ENCODE measurements around the gene PPRC1. TPM values are rescaled to one million over a fixed set of nuclear protein-coding genes. Genes with fewer than 3 reads are reported as not detected.

Gene PPRC1
- total RNA-seq, 1 donor from 2014 or later = 94.1 TPM

DNA sequence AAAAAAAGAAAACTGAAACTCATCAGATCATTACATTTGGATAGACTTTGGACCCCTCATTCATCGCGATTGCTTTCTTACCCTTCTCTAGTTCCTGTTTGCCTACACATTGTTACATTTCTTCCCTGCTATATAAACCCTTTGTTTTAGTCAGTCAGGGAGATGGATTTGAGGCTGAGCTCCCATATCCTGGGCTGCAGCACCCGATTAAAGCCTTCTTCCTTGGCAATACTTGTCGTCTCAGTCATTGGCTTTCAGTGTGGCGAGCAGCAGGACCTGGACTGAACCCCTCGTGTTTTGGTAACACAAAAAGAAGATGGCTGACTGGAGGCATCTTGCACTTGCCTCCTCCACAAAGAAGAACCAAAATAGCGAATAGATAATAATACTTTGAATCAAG, 59.1 kb downstream of the PPRC1 start:
- no peaks in the 10 kb centered on the region for H3K27me3 Mint-ChIP-seq (ENCODE audit: low read depth)
- peaks cover 25% of the 10 kb centered on the region for H3K9me3 Mint-ChIP-seq
- H3K4me1 Mint-ChIP-seq (ENCODE audit: low read depth) = peaks cover 18% of the 10 kb centered on the region
- H3K4me3 Mint-ChIP-seq (ENCODE audit: low read depth) = no peak overlapping the region
- no peak for DNase-seq (ENCODE audit: low spot score)
- H3K36me3 Mint-ChIP-seq (ENCODE audit: low read depth) = peaks cover 3% of the 10 kb centered on the region
- intact Hi-C loops (cut with micrococcal nuclease) = no loop called here
- no peak overlapping the region for H3K27ac Mint-ChIP-seq

DNA sequence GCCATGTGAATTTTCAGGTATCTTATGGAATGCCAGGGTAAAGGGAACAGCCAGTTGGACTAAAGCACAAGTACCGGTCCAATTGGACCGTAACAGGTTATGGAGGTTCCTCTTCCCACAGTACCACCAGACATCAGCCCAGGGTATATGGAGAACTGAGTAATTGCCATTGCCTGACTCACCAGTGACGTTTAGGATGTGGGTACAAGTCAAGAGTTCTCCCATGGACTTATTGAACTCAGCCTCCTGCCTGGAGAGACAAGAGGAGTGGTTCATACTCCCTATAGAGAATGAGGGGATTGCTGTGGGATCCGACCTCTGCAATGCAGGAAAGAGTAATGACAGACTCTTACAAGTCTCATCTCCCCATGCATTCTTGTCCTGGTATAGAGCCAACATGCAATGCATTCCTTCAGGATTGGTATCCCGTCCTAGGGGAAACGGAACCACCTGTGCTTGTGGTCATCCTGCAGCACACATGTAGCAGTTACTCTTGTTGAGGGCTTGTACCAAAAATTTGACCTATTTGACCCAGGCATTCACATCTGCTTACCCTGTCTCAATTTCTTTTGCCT, 62.5 kb downstream of the PPRC1 start:
- Mint-ChIP-seq H3K4me1 (ENCODE audit: low read depth) (peaks cover 8% of the 10 kb centered on the region), H3K27me3 (ENCODE audit: low read depth) (no peaks in the 10 kb centered on the region), H3K9me3 (peaks cover 25% of the 10 kb centered on the region), H3K36me3 (ENCODE audit: low read depth) (peaks cover 3% of the 10 kb centered on the region), H3K4me3 (ENCODE audit: low read depth) (no peak overlapping the region), H3K27ac (no peak overlapping the region)
- DNase-seq (ENCODE audit: low spot score) = no peak
- intact Hi-C loops (cut with micrococcal nuclease) = no loop called here

DNA sequence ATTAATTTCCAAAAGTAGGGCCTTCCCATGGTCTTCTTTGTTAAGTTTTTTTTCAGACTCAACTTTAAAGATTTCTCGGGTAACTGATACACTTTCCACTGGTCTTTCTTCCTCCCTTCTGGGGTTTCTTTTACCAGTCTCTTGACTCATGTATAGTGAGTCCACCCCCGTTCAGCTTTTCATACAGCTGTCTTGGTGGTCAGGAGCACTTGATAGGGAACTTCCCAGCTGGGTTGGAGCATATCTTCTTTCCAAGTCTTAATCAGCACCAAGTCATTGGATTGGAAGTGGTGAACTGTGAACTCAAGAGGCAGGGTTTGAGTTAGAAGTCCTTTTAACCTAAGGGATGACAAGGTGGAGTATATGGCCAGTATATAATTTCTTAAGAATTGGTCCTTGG, 64.1 kb downstream of the PPRC1 start:
- peak overlapping the region; percentile 82 for H3K27ac Mint-ChIP-seq
- peaks cover 8% of the 10 kb centered on the region for H3K4me1 Mint-ChIP-seq (ENCODE audit: low read depth)
- no peaks in the 10 kb centered on the region for H3K27me3 Mint-ChIP-seq (ENCODE audit: low read depth)
- peaks cover 18% of the 10 kb centered on the region for H3K9me3 Mint-ChIP-seq
- no peak overlapping the region for H3K4me3 Mint-ChIP-seq (ENCODE audit: low read depth)
- no peak for DNase-seq (ENCODE audit: low spot score)
- intact Hi-C loops (cut with micrococcal nuclease) = no loop called here
- no peaks in the 10 kb centered on the region for H3K36me3 Mint-ChIP-seq (ENCODE audit: low read depth)

DNA sequence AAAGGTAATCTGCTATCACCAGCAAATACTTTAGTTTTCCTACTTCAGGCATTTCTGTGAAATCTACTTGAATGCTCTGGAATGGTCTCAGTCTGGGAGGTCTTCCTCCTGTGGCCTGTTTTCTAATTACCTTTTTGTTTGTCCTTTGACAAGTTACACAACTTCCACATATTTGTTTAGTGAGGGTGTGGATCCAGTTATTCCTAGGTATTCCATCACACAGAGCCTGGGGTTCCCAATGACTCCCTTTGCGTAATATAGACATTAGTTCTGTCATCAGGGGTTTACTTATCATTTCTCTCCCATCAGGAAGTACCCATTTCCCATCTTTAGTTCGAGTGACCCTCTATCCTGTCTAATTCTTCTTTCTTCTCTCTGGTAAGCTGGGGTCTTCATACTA, 65.2 kb downstream of the PPRC1 start:
- Mint-ChIP-seq H3K27ac (no peak overlapping the region), H3K9me3 (peaks cover 6% of the 10 kb centered on the region), H3K36me3 (ENCODE audit: low read depth) (no peaks in the 10 kb centered on the region), H3K4me3 (ENCODE audit: low read depth) (no peak overlapping the region), H3K27me3 (ENCODE audit: low read depth) (peaks cover 3% of the 10 kb centered on the region), H3K4me1 (ENCODE audit: low read depth) (peaks cover 14% of the 10 kb centered on the region)
- DNase-seq (ENCODE audit: low spot score) = no peak
- intact Hi-C loops (cut with micrococcal nuclease) = no loop called here

Other genes with a start within 250 kb of the PPRC1 start
- gene ARMH3, start 76.9 kb upstream of the PPRC1 start, total RNA-seq = 19.1 and 25.5 TPM in 2 replicates
- gene HPS6, start 67.7 kb upstream of the PPRC1 start, total RNA-seq = 25.4 and 25.5 TPM in 2 replicates
- gene LDB1, start 12.7 kb upstream of the PPRC1 start, total RNA-seq = 71.8 and 74.8 TPM in 2 replicates
- gene NOLC1, start 19.3 kb downstream of the PPRC1 start, total RNA-seq = 195 and 196 TPM in 2 replicates
- gene ELOVL3, start 93.3 kb downstream of the PPRC1 start, total RNA-seq = not detected in 2 replicates
- 0.30 and 0.46 TPM in 2 replicates for gene PITX3, start 108.5 kb downstream of the PPRC1 start, total RNA-seq
- 47.9 and 49.2 TPM in 2 replicates for gene GBF1, start 112.5 kb downstream of the PPRC1 start, total RNA-seq